Fibroblast of skin of left biceps (primary cell): Measurements from ENCODE around the gene ATG101.
A peak's percentile ranks its signal among the peaks of the same experiment; 100 is the strongest.

ENCODE experiments used
- DNase-seq, 2 experiments: peaks; one replicate each; pipeline ENCODE4 v3.0.0-alpha.2; 2013; ENCODE audit warnings: low read depth in 2 of 2

The ATG101 gene

GRCh38 chr12:52069327-52070184 is at the start of gene ATG101:
ATG101 (plus strand) TSS chr12:52069978; CDS start chr12:52073651, 3,673 bp downstream.
- DNase-seq = peak; percentile 87 to 90

GRCh38 chr12:52020539-52021336 is 49.0 kb upstream of the ATG101 start:
- DNase-seq = no peak

GRCh38 chr12:52022841-52023181 is 47.0 kb upstream of the ATG101 start:
- no peak for DNase-seq

GRCh38 chr12:52023182-52023975 is 46.4 kb upstream of the ATG101 start:
- DNase-seq = no peak

GRCh38 chr12:52023976-52024688 is 45.6 kb upstream of the ATG101 start:
- DNase-seq = no peak

- no peak for DNase-seq
Observed at GRCh38 chr12:52024845-52025230, 44.9 kb upstream of the ATG101 start.

GRCh38 chr12:52026263-52026662 is 43.5 kb upstream of the ATG101 start:
- no peak for DNase-seq

GRCh38 chr12:52027085-52027843 is 42.5 kb upstream of the ATG101 start:
- DNase-seq = no peak

- no peak for DNase-seq
Observed at GRCh38 chr12:52029685-52030084, 40.1 kb upstream of the ATG101 start.

- peak in 1 of 2 experiments; percentile 21 for DNase-seq
Observed at GRCh38 chr12:52032446-52032803, 37.4 kb upstream of the ATG101 start.

GRCh38 chr12:52032804-52033445 is 36.9 kb upstream of the ATG101 start:
- DNase-seq = peak; percentile 82 to 83

GRCh38 chr12:52033446-52034140 is 36.2 kb upstream of the ATG101 start:
- DNase-seq = no peak

GRCh38 chr12:52035190-52035589 is 34.6 kb upstream of the ATG101 start:
- no peak for DNase-seq

GRCh38 chr12:52035926-52036325 is 33.9 kb upstream of the ATG101 start:
- DNase-seq = no peak

GRCh38 chr12:52036587-52037171 is 33.1 kb upstream of the ATG101 start:
- DNase-seq = peak in 1 of 2 experiments; percentile 56

- DNase-seq = no peak
Observed at GRCh38 chr12:52037248-52037861, 32.4 kb upstream of the ATG101 start.

- DNase-seq = no peak
Observed at GRCh38 chr12:52038447-52038846, 31.3 kb upstream of the ATG101 start.

- no peak for DNase-seq
Observed at GRCh38 chr12:52041035-52041434, 28.7 kb upstream of the ATG101 start.

GRCh38 chr12:52041695-52042123 is 28.1 kb upstream of the ATG101 start:
- DNase-seq = no peak
